Keratinocyte (primary cell): Measurements from ENCODE around the gene FLYWCH1.

Experiments used
- EZH2 ChIP-seq: IDR thresholded peaks from one replicate; pipeline ENCODE4 v1.6.1; 2012; ENCODE audit warnings: inconsistent platforms, mild to moderate bottlenecking, low read length, moderate library complexity
- TF ChIP-seq, protein P1 (sequence below), 3 experiments: IDR thresholded peaks in 1 of 3; conservative IDR thresholded peaks in 1 of 3; optimal IDR thresholded peaks in 1 of 3; 2 replicates in 2 of 3; 3 replicates in 1 of 3; pipeline versions ENCODE3 to v1.5.1; 2011; ENCODE audit warnings: low read length in 3 of 3, mild to moderate bottlenecking in 3 of 3, moderate library complexity in 2 of 3, control low read depth in 1 of 3, inconsistent platforms in 1 of 3; ENCODE audit not compliant: insufficient read depth in 2 of 3; ENCODE audit errors: extremely low read depth in 1 of 3

DNA sequence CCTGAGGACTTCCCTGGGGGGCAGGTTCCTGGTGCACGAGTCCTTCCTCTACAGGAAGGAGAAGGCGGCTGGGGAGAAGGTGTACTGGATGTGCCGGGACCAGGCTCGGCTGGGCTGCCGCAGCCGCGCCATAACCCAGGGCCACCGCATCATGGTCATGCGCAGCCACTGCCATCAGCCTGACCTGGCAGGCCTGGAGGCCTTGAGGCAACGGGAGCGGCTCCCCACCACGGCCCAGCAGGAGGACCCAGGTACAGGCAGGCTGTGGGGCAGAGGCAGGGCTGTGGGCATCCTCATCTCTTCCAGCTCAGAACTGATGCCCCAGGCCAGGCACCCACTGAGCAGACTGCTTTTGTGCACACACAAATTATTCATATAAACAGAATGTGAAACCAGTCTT, 26.5 kb downstream of the FLYWCH1 start:
- TF ChIP-seq, protein P1, sequence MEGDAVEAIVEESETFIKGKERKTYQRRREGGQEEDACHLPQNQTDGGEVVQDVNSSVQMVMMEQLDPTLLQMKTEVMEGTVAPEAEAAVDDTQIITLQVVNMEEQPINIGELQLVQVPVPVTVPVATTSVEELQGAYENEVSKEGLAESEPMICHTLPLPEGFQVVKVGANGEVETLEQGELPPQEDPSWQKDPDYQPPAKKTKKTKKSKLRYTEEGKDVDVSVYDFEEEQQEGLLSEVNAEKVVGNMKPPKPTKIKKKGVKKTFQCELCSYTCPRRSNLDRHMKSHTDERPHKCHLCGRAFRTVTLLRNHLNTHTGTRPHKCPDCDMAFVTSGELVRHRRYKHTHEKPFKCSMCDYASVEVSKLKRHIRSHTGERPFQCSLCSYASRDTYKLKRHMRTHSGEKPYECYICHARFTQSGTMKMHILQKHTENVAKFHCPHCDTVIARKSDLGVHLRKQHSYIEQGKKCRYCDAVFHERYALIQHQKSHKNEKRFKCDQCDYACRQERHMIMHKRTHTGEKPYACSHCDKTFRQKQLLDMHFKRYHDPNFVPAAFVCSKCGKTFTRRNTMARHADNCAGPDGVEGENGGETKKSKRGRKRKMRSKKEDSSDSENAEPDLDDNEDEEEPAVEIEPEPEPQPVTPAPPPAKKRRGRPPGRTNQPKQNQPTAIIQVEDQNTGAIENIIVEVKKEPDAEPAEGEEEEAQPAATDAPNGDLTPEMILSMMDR (optimal IDR thresholded peaks at IDR 0.05 in 1 of 3, IDR thresholded peaks at IDR 0.05 in 1 of 3, conservative IDR thresholded peaks at IDR 0.05 in 1 of 3; ENCODE audit: extremely low read depth in 1 of 3, insufficient read depth in 2 of 3, low read length in 3 of 3) = no peak
- TF ChIP-seq EZH2 = no peak
